Measurements from ENCODE around the gene CABLES1.
"Not testable (repeated sequence)": the region's sequence is repeated elsewhere in the genome, so short reads cannot be mapped to it uniquely, and the experiment has no call there.

CABLES1 gene

GRCh38 chr18:23143016-23143814, 7.9 kb downstream of the CABLES1 start:
- DNase-seq: no peak

- no peak for DNase-seq
Measured at GRCh38 chr18:23143815-23144261, 8.6 kb downstream of the CABLES1 start.

- DNase-seq: no peak
Measured at GRCh38 chr18:23144640-23145039, 9.4 kb downstream of the CABLES1 start.

GRCh38 chr18:23145621-23146020, 10.3 kb downstream of the CABLES1 start:
- no peak for DNase-seq

GRCh38 chr18:23146861-23147469, 11.7 kb downstream of the CABLES1 start:
- no peak for DNase-seq

- no peak for DNase-seq
Measured at GRCh38 chr18:23148382-23148781, 13.1 kb downstream of the CABLES1 start.

- DNase-seq: no peak
Measured at GRCh38 chr18:23149570-23149969, 14.3 kb downstream of the CABLES1 start.

- no peak for DNase-seq
Measured at GRCh38 chr18:23151414-23152099, 16.3 kb downstream of the CABLES1 start.

- no peak for DNase-seq
Measured at GRCh38 chr18:23154030-23154429, 18.7 kb downstream of the CABLES1 start.

- DNase-seq: no peak
Measured at GRCh38 chr18:23154823-23155500, 19.7 kb downstream of the CABLES1 start.

GRCh38 chr18:23155537-23155936, 20.3 kb downstream of the CABLES1 start:
- no peak for DNase-seq

- no peak for DNase-seq
Measured at GRCh38 chr18:23156134-23156533, 20.8 kb downstream of the CABLES1 start.

GRCh38 chr18:23158058-23158457, 22.8 kb downstream of the CABLES1 start:
- no peak for DNase-seq

- DNase-seq: not testable (repeated sequence)
Measured at GRCh38 chr18:23158884-23159283, 23.6 kb downstream of the CABLES1 start.

- no peak for DNase-seq
Measured at GRCh38 chr18:23159344-23159743, 24.1 kb downstream of the CABLES1 start.

GRCh38 chr18:23162473-23162872, 27.2 kb downstream of the CABLES1 start:
- DNase-seq: no peak

- DNase-seq: no peak
Measured at GRCh38 chr18:23163786-23164533, 28.7 kb downstream of the CABLES1 start.

- no peak for DNase-seq
Measured at GRCh38 chr18:23165271-23166068, 30.2 kb downstream of the CABLES1 start.

- DNase-seq: no peak
Measured at GRCh38 chr18:23166891-23167541, 31.7 kb downstream of the CABLES1 start.

- DNase-seq: no peak
Measured at GRCh38 chr18:23169673-23170044, 34.4 kb downstream of the CABLES1 start.

- DNase-seq: no peak
Measured at GRCh38 chr18:23170137-23170536, 34.9 kb downstream of the CABLES1 start.

All from stimulated activated CD4-positive, alpha-beta T cell treated with anti-CD3 and anti-CD28 coated beads, Interleukin-4, amount 100 ng/mL, for 1 hour (primary cell).